ENCODE data around the gene RDM1.

DNA sequence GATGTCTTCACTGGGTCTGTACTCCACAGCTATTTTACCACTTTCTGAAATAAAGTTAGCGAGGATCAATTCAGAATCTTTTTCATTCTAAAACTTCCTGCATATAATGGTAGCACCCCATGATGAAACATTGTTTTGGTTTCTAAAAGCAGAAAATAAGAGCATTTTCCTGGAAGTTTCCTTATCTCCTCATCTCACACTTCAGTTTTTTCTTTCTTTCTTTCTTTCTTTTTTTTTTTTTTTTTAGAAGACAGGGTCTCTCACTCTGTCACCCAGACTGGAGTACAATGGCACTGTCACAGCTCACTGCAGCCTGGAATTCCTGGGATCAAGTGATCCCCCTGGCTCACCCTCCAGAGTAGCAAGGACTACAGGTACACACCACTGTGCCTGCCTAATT is 10.3 kb downstream of the RDM1 start:
- TF ChIP-seq, protein P1, sequence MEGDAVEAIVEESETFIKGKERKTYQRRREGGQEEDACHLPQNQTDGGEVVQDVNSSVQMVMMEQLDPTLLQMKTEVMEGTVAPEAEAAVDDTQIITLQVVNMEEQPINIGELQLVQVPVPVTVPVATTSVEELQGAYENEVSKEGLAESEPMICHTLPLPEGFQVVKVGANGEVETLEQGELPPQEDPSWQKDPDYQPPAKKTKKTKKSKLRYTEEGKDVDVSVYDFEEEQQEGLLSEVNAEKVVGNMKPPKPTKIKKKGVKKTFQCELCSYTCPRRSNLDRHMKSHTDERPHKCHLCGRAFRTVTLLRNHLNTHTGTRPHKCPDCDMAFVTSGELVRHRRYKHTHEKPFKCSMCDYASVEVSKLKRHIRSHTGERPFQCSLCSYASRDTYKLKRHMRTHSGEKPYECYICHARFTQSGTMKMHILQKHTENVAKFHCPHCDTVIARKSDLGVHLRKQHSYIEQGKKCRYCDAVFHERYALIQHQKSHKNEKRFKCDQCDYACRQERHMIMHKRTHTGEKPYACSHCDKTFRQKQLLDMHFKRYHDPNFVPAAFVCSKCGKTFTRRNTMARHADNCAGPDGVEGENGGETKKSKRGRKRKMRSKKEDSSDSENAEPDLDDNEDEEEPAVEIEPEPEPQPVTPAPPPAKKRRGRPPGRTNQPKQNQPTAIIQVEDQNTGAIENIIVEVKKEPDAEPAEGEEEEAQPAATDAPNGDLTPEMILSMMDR (conservative IDR thresholded peaks at IDR 0.05; ENCODE audit: low read length): no peak
- TF ChIP-seq EZH2phosphoT487 (IDR thresholded peaks at IDR 0.05; ENCODE audit: borderline replicate concordance, low read depth, low read length): no peak
